Transverse colon (tissue), 3 donors: ENCODE data around the gene RGS6.

ENCODE experiments used
- POLR2A ChIP-seq: fragments of 450-650 bp; IDR thresholded peaks from one replicate; pipeline ENCODE4 v1.6.1; 2016; ENCODE audit warnings: antibody characterized with exemption, mild to moderate bottlenecking, moderate library complexity
- TF ChIP-seq, protein P1 (sequence below), 5 experiments: fragments of 200-600 bp in 3 of 5; fragments of 450-650 bp in 2 of 5; sonication (generic) in 3 of 5; IDR thresholded peaks; 1 replicate in 2 of 5; 2 replicates in 3 of 5; pipeline ENCODE4 v1.5.1; 2016 to 2017; ENCODE audit warnings: antibody characterized with exemption in 5 of 5, inconsistent platforms in 3 of 5, mild to moderate bottlenecking in 2 of 5, moderate library complexity in 1 of 5

DNA sequence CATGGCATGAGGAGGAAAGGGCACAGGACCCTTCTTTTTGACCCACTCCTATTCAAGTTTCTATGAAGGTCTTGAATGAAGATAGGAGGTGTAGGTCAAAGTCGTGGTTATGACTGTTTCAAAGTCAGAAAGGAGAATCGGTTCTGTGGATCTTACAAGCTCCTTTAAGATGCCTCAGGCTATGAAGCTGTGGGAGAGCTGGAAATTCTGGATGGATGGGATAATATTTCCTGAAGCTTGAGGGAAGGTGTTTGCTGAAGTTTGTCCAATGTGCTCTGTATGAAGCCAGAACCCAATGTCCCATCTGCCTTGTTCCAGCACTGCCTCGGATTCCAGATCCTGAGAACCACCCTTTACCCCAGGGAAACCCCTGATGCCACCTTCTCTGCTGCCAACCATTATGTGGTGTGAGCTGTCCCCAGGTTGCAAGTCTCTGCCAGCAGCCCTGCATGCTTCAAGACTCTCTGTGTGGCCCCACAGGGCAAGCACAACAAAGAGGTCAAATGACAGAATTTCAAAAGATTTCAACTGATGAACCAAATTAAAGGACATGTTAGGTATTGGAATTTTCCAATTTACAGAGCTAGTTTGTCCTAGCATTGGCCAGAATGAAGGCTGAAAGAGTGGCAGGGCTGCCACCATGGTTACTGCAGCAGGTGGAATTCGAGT is 472.0 kb downstream of the RGS6 start:
- TF ChIP-seq, protein P1, sequence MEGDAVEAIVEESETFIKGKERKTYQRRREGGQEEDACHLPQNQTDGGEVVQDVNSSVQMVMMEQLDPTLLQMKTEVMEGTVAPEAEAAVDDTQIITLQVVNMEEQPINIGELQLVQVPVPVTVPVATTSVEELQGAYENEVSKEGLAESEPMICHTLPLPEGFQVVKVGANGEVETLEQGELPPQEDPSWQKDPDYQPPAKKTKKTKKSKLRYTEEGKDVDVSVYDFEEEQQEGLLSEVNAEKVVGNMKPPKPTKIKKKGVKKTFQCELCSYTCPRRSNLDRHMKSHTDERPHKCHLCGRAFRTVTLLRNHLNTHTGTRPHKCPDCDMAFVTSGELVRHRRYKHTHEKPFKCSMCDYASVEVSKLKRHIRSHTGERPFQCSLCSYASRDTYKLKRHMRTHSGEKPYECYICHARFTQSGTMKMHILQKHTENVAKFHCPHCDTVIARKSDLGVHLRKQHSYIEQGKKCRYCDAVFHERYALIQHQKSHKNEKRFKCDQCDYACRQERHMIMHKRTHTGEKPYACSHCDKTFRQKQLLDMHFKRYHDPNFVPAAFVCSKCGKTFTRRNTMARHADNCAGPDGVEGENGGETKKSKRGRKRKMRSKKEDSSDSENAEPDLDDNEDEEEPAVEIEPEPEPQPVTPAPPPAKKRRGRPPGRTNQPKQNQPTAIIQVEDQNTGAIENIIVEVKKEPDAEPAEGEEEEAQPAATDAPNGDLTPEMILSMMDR (IDR thresholded peaks at IDR 0.05): no peak
- TF ChIP-seq POLR2A: no peak
